DND-41 (cell line): Measurements from ENCODE around the gene SLC24A3.

Experiments
- ATAC-seq: fragments of 200-7000 bp; cut with Tn5 transposase; 3 replicates; pipeline ENCODE4 v1.9.1; 2021; ENCODE audit warnings: low read depth; ENCODE audit not compliant: insufficient read depth
- DNase-seq: peaks from one replicate; pipeline ENCODE4 v3.0.0-alpha.2; 2020
- H2AFZ ChIP-seq: 2 replicates; pipeline ENCODE4 v1.6.0; 2012; ENCODE audit warnings: low read depth, low read length
- H3K27ac ChIP-seq: 2 replicates; pipeline ENCODE4 v1.5.1; 2012; ENCODE audit warnings: low read length, inconsistent platforms
- H3K27me3 ChIP-seq: fragments of 200-600 bp; sonication (generic); 2 replicates; pipeline ENCODE4 v1.6.0; 2012; ENCODE audit warnings: low read length, mild to moderate bottlenecking, inconsistent platforms; ENCODE audit not compliant: insufficient read depth, poor library complexity
- H3K36me3 ChIP-seq: 2 replicates; pipeline ENCODE4 v1.5.1; 2012; ENCODE audit warnings: low read length, inconsistent platforms; ENCODE audit not compliant: insufficient read depth
- H3K4me1 ChIP-seq: 2 replicates; pipeline ENCODE4 v1.5.1; 2012; ENCODE audit warnings: mild to moderate bottlenecking, low read length; ENCODE audit not compliant: insufficient read depth
- H3K4me2 ChIP-seq: 2 replicates; pipeline ENCODE4 v1.6.0; 2012; ENCODE audit warnings: mild to moderate bottlenecking, moderate library complexity, low read length, inconsistent platforms; ENCODE audit not compliant: insufficient read depth
- H3K4me3 ChIP-seq, 2 experiments: fragments of 200-600 bp in 1 of 2; shearing (Covaris generic) in 1 of 2; 2 replicates each; pipeline ENCODE4 v1.5.1; 2012 to 2016; ENCODE audit warnings: inconsistent platforms in 2 of 2, low read length in 2 of 2, mild to moderate bottlenecking in 2 of 2, low read depth in 1 of 2, moderate library complexity in 1 of 2
- H3K79me2 ChIP-seq: 2 replicates; pipeline ENCODE4 v1.6.0; 2012; ENCODE audit warnings: low read length, inconsistent platforms; ENCODE audit not compliant: insufficient read depth
- H3K9ac ChIP-seq: 2 replicates; pipeline ENCODE4 v1.6.0; 2012; ENCODE audit warnings: low read depth, mild to moderate bottlenecking, inconsistent platforms, low read length, moderate library complexity
- H3K9me3 ChIP-seq: 2 replicates; pipeline ENCODE4 v1.5.1; 2012; ENCODE audit warnings: low read length, moderate library complexity, mild to moderate bottlenecking, inconsistent platforms; ENCODE audit not compliant: insufficient read depth, severe bottlenecking
- H4K20me1 ChIP-seq: 2 replicates; pipeline ENCODE4 v1.6.0; 2012; ENCODE audit warnings: low read length; ENCODE audit not compliant: insufficient read depth
- EZH2 ChIP-seq: IDR thresholded peaks from 3 replicates; pipeline ENCODE4 v1.6.1; 2012; ENCODE audit warnings: borderline replicate concordance, low read depth, mild to moderate bottlenecking, moderate library complexity, low read length, inconsistent platforms; ENCODE audit not compliant: severe bottlenecking
- TF ChIP-seq, protein P1 (sequence below): IDR thresholded peaks from 2 replicates; pipeline ENCODE4 v1.5.1; 2012; ENCODE audit warnings: borderline replicate concordance, low read length, moderate library complexity, mild to moderate bottlenecking; ENCODE audit not compliant: poor library complexity, severe bottlenecking; ENCODE audit errors: extremely low read depth

Gene SLC24A3

DNA sequence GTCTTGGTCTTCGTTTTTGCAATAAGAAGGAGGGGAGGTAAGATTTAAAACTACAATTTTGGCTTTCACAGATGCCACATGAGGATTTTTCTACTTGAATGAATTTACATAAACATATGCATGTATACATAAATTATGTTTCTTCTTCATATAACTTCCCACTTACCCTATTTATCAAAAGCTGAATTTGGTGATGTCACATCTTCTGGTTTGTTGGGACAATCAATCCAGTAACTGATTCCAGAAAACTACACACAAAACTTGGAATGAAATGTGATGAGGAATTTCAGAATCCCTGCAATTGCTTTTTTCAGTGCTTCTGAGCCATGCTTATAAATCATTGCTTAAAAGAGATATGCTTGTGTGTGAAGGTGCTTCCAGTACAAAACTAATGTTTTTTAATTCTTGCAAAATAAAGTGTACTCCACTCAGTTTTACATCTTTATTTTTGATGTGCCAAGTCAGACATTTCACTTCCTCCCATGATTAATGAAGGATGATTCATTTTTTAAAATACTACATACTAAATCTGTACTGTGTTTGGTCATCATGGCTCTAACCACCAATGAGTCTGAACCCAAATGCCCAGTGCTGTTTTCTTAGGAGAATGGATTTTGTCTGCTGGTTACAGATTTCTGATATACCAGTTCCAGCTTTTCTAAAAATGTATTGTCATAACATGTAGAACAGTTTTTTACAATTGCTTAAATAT is 513.5 kb downstream of the SLC24A3 start:
- H3K27me3 ChIP-seq = no peaks in the 10 kb centered on the region
- no peak overlapping the region for H2AFZ ChIP-seq
- H3K4me3 ChIP-seq = no peak overlapping the region
- no peak overlapping the region for H3K4me2 ChIP-seq
- no peaks in the 10 kb centered on the region for H4K20me1 ChIP-seq
- no peak overlapping the region for H3K9ac ChIP-seq
- no peaks in the 10 kb centered on the region for H3K9me3 ChIP-seq
- H3K4me1 ChIP-seq = no peaks in the 10 kb centered on the region
- no peaks in the 10 kb centered on the region for H3K79me2 ChIP-seq
- no peak for TF ChIP-seq EZH2
- TF ChIP-seq, protein P1, sequence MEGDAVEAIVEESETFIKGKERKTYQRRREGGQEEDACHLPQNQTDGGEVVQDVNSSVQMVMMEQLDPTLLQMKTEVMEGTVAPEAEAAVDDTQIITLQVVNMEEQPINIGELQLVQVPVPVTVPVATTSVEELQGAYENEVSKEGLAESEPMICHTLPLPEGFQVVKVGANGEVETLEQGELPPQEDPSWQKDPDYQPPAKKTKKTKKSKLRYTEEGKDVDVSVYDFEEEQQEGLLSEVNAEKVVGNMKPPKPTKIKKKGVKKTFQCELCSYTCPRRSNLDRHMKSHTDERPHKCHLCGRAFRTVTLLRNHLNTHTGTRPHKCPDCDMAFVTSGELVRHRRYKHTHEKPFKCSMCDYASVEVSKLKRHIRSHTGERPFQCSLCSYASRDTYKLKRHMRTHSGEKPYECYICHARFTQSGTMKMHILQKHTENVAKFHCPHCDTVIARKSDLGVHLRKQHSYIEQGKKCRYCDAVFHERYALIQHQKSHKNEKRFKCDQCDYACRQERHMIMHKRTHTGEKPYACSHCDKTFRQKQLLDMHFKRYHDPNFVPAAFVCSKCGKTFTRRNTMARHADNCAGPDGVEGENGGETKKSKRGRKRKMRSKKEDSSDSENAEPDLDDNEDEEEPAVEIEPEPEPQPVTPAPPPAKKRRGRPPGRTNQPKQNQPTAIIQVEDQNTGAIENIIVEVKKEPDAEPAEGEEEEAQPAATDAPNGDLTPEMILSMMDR = no peak
- H3K27ac ChIP-seq = no peak overlapping the region
- ATAC-seq = no peak
- no peak for DNase-seq
- H3K36me3 ChIP-seq = no peaks in the 10 kb centered on the region

DNA sequence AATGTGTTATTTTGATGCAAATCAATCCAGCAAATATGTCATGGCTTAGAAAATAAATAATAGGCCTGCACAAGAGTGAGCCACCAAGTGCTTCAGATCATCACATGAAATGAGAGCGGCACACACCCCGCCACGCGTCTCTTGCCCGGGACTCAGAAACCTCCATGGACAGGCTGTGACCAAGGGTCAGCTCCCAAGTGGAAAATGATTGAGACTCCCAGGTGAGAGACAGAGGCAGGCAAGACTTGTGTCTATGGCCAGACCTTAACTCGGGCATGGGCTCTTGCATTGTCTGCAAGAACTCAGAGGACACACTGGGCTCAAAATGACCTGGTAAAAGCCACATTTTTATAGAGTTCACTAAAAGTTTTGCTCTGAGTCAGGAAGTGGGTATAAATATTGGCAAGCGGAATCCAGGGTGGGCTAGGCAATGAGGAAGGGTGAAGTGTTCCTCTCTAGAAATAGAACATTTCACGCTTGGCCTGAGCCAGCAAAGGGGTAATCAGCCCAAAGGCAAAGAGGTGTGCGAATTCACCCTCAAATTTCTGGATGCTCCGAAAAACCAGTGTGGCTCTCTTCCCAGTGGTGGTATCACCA is 514.9 kb downstream of the SLC24A3 start:
- TF ChIP-seq EZH2 = no peak
- TF ChIP-seq, protein P1 = no peak

GRCh38 chr20:19729672-19730071 is 517.2 kb downstream of the SLC24A3 start:
- TF ChIP-seq EZH2 = no peak
- TF ChIP-seq, protein P1 = no peak
- no peak for ATAC-seq

More for the DNA sequence above, 514.9 kb downstream of the SLC24A3 start:
- Histone ChIP-seq H3K4me2 (no peak overlapping the region), H3K9ac (no peak overlapping the region), H3K4me3 (no peak overlapping the region), H4K20me1 (no peaks in the 10 kb centered on the region), H3K27ac (no peak overlapping the region), H3K36me3 (no peaks in the 10 kb centered on the region), H3K9me3 (no peaks in the 10 kb centered on the region), H3K27me3 (no peaks in the 10 kb centered on the region), H2AFZ (no peak overlapping the region), H3K4me1 (no peaks in the 10 kb centered on the region), H3K79me2 (no peaks in the 10 kb centered on the region)
- no peak for ATAC-seq
- no peak for DNase-seq

More at GRCh38 chr20:19729672-19730071, 517.2 kb downstream of the SLC24A3 start:
- Histone ChIP-seq H3K9me3 (no peaks in the 10 kb centered on the region), H3K27me3 (no peaks in the 10 kb centered on the region), H3K4me3 (no peak overlapping the region), H3K4me1 (no peaks in the 10 kb centered on the region), H3K27ac (no peak overlapping the region), H4K20me1 (no peaks in the 10 kb centered on the region), H3K4me2 (no peak overlapping the region), H3K36me3 (no peaks in the 10 kb centered on the region), H3K79me2 (no peaks in the 10 kb centered on the region), H2AFZ (no peak overlapping the region), H3K9ac (no peak overlapping the region)
- no peak for DNase-seq
